CD14-positive monocyte (primary cell): ENCODE data around the gene DPF3. TPM values are rescaled to one million over a fixed set of nuclear protein-coding genes. Genes with fewer than 3 reads are reported as not detected.

ENCODE experiments used
- DNase-seq, 3 donors: peaks; one replicate each; pipeline ENCODE4 v3.0.0-alpha.2; 2011 to 2022
- H2AFZ ChIP-seq: 2 replicates; pipeline ENCODE4 v1.6.0; 2012; ENCODE audit warnings: mild to moderate bottlenecking, low read depth, low read length, inconsistent platforms; ENCODE audit not compliant: insufficient read depth, poor library complexity, severe bottlenecking
- H3K27ac ChIP-seq, 2 donors: 1 replicate in 1 of 2; 2 replicates in 1 of 2; pipeline ENCODE4 v1.5.1; 2012 to 2013; ENCODE audit warnings: low read length in 2 of 2, control low read depth in 1 of 2, inconsistent platforms in 1 of 2, low read depth in 1 of 2, mild to moderate bottlenecking in 1 of 2
- H3K27me3 ChIP-seq, 2 donors: one replicate each; pipeline versions ENCODE4 v1.6.0 to v1.6.1; 2011 to 2013; ENCODE audit warnings: low read length in 2 of 2; ENCODE audit not compliant: control insufficient read depth in 2 of 2, insufficient read depth in 2 of 2
- H3K36me3 ChIP-seq, 2 donors: replicated peaks in 1 of 2; 1 replicate in 1 of 2; 2 replicates in 1 of 2; pipeline versions ENCODE4 v1.5.1 to v1.6.1; 2012 to 2013; ENCODE audit warnings: low read length in 2 of 2, control low read depth in 1 of 2, inconsistent platforms in 1 of 2, mild to moderate bottlenecking in 1 of 2; ENCODE audit not compliant: insufficient read depth in 2 of 2, control insufficient read depth in 1 of 2
- H3K4me1 ChIP-seq, 2 donors: 1 replicate in 1 of 2; 2 replicates in 1 of 2; pipeline versions ENCODE4 v1.5.1 to v1.6.1; 2012 to 2013; ENCODE audit warnings: low read length in 2 of 2, control low read depth in 1 of 2, inconsistent platforms in 1 of 2, mild to moderate bottlenecking in 1 of 2, moderate library complexity in 1 of 2; ENCODE audit not compliant: insufficient read depth in 2 of 2, control insufficient read depth in 1 of 2
- H3K4me2 ChIP-seq: replicated peaks from 2 replicates; pipeline ENCODE3; 2012; ENCODE audit warnings: low read length, moderate library complexity, mild to moderate bottlenecking; ENCODE audit not compliant: poor library complexity, severe bottlenecking; ENCODE audit errors: extremely low read depth
- H3K4me3 ChIP-seq, 3 experiments: fragments of 200-600 bp in 1 of 3; sonication (generic) in 1 of 3; replicated peaks in 1 of 3; 1 replicate in 2 of 3; 2 replicates in 1 of 3; pipeline ENCODE4 v1.5.1; 2011 to 2013; ENCODE audit warnings: low read length in 3 of 3, mild to moderate bottlenecking in 3 of 3, control low read depth in 2 of 3, low read depth in 2 of 3, inconsistent platforms in 1 of 3, moderate library complexity in 1 of 3
- H3K79me2 ChIP-seq: 2 replicates; pipeline ENCODE4 v1.6.0; 2012; ENCODE audit warnings: mild to moderate bottlenecking, control low read depth, inconsistent platforms, low read length, moderate library complexity; ENCODE audit not compliant: insufficient read depth
- H3K9ac ChIP-seq: 2 replicates; pipeline ENCODE4 v1.6.0; 2017; ENCODE audit warnings: low read length, mild to moderate bottlenecking; ENCODE audit not compliant: insufficient read depth, poor library complexity, severe bottlenecking
- H3K9me3 ChIP-seq, 2 donors: replicated peaks in 1 of 2; 1 replicate in 1 of 2; 2 replicates in 1 of 2; pipeline versions ENCODE4 v1.5.1 to v1.6.1; 2012 to 2013; ENCODE audit warnings: low read length in 2 of 2, control low read depth in 1 of 2; ENCODE audit not compliant: control insufficient read depth in 1 of 2, insufficient read depth in 1 of 2
- H4K20me1 ChIP-seq: 2 replicates; pipeline ENCODE4 v1.6.0; 2012; ENCODE audit warnings: mild to moderate bottlenecking, low read length, control low read depth, moderate library complexity; ENCODE audit not compliant: insufficient read depth
- H3K27ac Mint-ChIP-seq, 7 donors: one replicate each; pipeline ENCODE4 v1.8.0; 2020; ENCODE audit warnings: mild to moderate bottlenecking in 7 of 7, mixed read lengths in 7 of 7, moderate library complexity in 6 of 7, inconsistent platforms in 2 of 7
- H3K27me3 Mint-ChIP-seq, 3 donors: one replicate each; pipeline ENCODE4 v1.8.0; 2021 to 2022; ENCODE audit warnings: low read depth in 3 of 3, mild to moderate bottlenecking in 3 of 3, mixed read lengths in 3 of 3, moderate library complexity in 3 of 3, inconsistent platforms in 1 of 3
- H3K36me3 Mint-ChIP-seq, 2 donors: one replicate each; pipeline ENCODE4 v1.8.0; 2020; ENCODE audit warnings: mixed read lengths in 2 of 2, inconsistent platforms in 1 of 2, mild to moderate bottlenecking in 1 of 2
- H3K4me1 Mint-ChIP-seq: one replicate; pipeline ENCODE4 v1.8.0; 2020; ENCODE audit warnings: mild to moderate bottlenecking, mixed read lengths
- H3K4me3 Mint-ChIP-seq, 2 donors: one replicate each; pipeline ENCODE4 v1.8.0; 2020; ENCODE audit warnings: mild to moderate bottlenecking in 2 of 2, mixed read lengths in 2 of 2, moderate library complexity in 1 of 2
- H3K9me3 Mint-ChIP-seq, 7 donors: one replicate each; pipeline ENCODE4 v1.8.0; 2020 to 2022; ENCODE audit warnings: mixed read lengths in 7 of 7, mild to moderate bottlenecking in 6 of 7, moderate library complexity in 6 of 7, inconsistent platforms in 2 of 7
- CTCF ChIP-seq: fragments of 200-600 bp; IDR thresholded peaks from one replicate; pipeline ENCODE4 v1.8.0; 2022; ENCODE audit warnings: antibody characterized with exemption, mild to moderate bottlenecking
- WGBS: methylation state at CpG from one replicate; pipeline ENCODE4 v1.1.5; 2013; ENCODE audit warnings: missing lambda C conversion rate; ENCODE audit not compliant: insufficient coverage; 5-methylcytosine and 5-hydroxymethylcytosine counted together
- intact Hi-C, 2 donors: fragments of 100-400 bp; cut with micrococcal nuclease; formaldehyde crosslinking; loops; one replicate each; pipeline versions ENCODE4 v1.15.0 to v1.15.1; 2023
- polyA plus RNA-seq, 3 donors: library from polyadenylated mRNA; depleted of rRNA in 1 of 3; unstranded in 2 of 3; stranded (reverse) in 1 of 3; fragments of 300-500 nt in 2 of 3; fragments of >200 nt in 1 of 3; fragmentation: Illumina TruSeq in 2 of 3; gene quantifications; 1 replicate in 2 of 3; 2 replicates in 1 of 3; pipeline ENCODE4 v1.2.3, GENCODE V29; 2012 to 2021

The DPF3 gene
- polyA plus RNA-seq, 3 donors: 0.33 to 0.39 TPM; not detected in 1

GRCh38 chr14:72847721-72848120, 46.2 kb downstream of the DPF3 start:
- no peak overlapping the region for H3K9ac ChIP-seq
- no peaks in the 10 kb centered on the region for H3K9me3 ChIP-seq
- H2AFZ ChIP-seq: no peak overlapping the region
- DNase-seq: no peak
- no peak overlapping the region for H3K4me2 ChIP-seq
- H3K27ac ChIP-seq: no peak overlapping the region
- Mint-ChIP-seq H3K27me3 (peaks cover 4 to 9% (median 5%) of the 10 kb centered on the region in 3 donors), H3K4me1 (no peaks in the 10 kb centered on the region), H3K36me3 (no peaks in the 10 kb centered on the region), H3K27ac (no peak overlapping the region), H3K9me3 (no peaks in the 10 kb centered on the region), H3K4me3 (no peak overlapping the region)
- H3K79me2 ChIP-seq: no peaks in the 10 kb centered on the region
- no peaks in the 10 kb centered on the region for H3K27me3 ChIP-seq
- WGBS: no CpG with 5 or more reads among the region's 4 CpGs
- TF ChIP-seq CTCF: no peak
- H3K36me3 ChIP-seq: no peaks in the 10 kb centered on the region
- intact Hi-C loops: no loop called here
- H4K20me1 ChIP-seq: no peaks in the 10 kb centered on the region
- H3K4me1 ChIP-seq: no peaks in the 10 kb centered on the region
- H3K4me3 ChIP-seq: no peak overlapping the region

- 96% methylated on average over 4 of the region's 4 CpGs for WGBS
- no peak for TF ChIP-seq CTCF
- no peaks in the 10 kb centered on the region for H3K27me3 ChIP-seq
Measured at GRCh38 chr14:72845683-72846082, 48.2 kb downstream of the DPF3 start.

More at GRCh38 chr14:72845683-72846082, 48.2 kb downstream of the DPF3 start:
- no peak overlapping the region for H3K4me3 ChIP-seq
- H3K36me3 ChIP-seq: no peaks in the 10 kb centered on the region
- no peak overlapping the region for H3K4me2 ChIP-seq
- H3K27me3 Mint-ChIP-seq: peaks cover 4 to 12% (median 9%) of the 10 kb centered on the region in 3 donors
- no peaks in the 10 kb centered on the region for H3K79me2 ChIP-seq
- no peak overlapping the region for H3K27ac Mint-ChIP-seq
- intact Hi-C loops: no loop called here
- H3K9ac ChIP-seq: no peak overlapping the region
- no peaks in the 10 kb centered on the region for H3K9me3 Mint-ChIP-seq
- H3K4me1 Mint-ChIP-seq: no peaks in the 10 kb centered on the region
- no peaks in the 10 kb centered on the region for H3K9me3 ChIP-seq
- H2AFZ ChIP-seq: no peak overlapping the region
- H3K4me1 ChIP-seq: no peaks in the 10 kb centered on the region
- H4K20me1 ChIP-seq: no peaks in the 10 kb centered on the region
- no peaks in the 10 kb centered on the region for H3K36me3 Mint-ChIP-seq
- no peak for DNase-seq
- H3K4me3 Mint-ChIP-seq: no peak overlapping the region
- H3K27ac ChIP-seq: no peak overlapping the region
